HCT116 (cell line): Measurements from ENCODE around the gene CDH22. TPM values are rescaled to one million over a fixed set of nuclear protein-coding genes. Genes with fewer than 3 reads are reported as not detected.

ENCODE experiments used
- ATAC-seq: fragments of 200-7000 bp; cut with Tn5 transposase; 2 replicates; pipeline ENCODE4 v1.9.1; 2020; ENCODE audit warnings: mild to moderate bottlenecking, moderate library complexity
- BruUV-seq: library from RNA; stranded (reverse); fragments of 400-500 nt; replicated peaks from 2 replicates; lab custom pipeline; 2021; lab: Mats Ljungman, UMichigan
- CTCF ChIA-PET: fragments of 300-600 bp; sonication (Branson Sonifier 250); formaldehyde crosslinking; loops from one replicate; lab custom pipeline; 2021; ENCODE audit warnings: antibody characterized with exemption; lab: Charles Lee
- POLR2A ChIA-PET: fragments of 300-600, 350-600 bp; sonication (Branson Sonifier 250); formaldehyde crosslinking; loops from one replicate; lab custom pipeline; 2021; ENCODE audit warnings: antibody characterized with exemption; lab: Charles Lee
- RAD21 ChIA-PET, 2 experiments: fragments of 300-600 bp; sonication (Branson Sonifier 250); formaldehyde crosslinking; loops; one replicate each; lab custom pipeline; 2023; ENCODE audit warnings: low total read pairs in 2 of 2; ENCODE audit not compliant: uncharacterized antibody in 2 of 2, unreplicated experiment in 2 of 2, low non-redundant PET in 1 of 2; lab: Charles Lee
- DNase-seq: peaks from one replicate; pipeline ENCODE4 v3.0.0-alpha.2; 2010; ENCODE audit warnings: low read depth, low spot score
- H2AFZ ChIP-seq: fragments of 200-600 bp; shearing (Covaris generic), sonication (generic); 2 replicates; pipeline ENCODE4 v1.6.1; 2017; ENCODE audit warnings: low read depth, mixed run types, mixed read lengths, antibody characterized with exemption, low read length; ENCODE audit not compliant: poor library complexity, severe bottlenecking
- H3K27ac ChIP-seq: 2 replicates; pipeline ENCODE4 v1.5.1; 2012; ENCODE audit warnings: low read depth, low read length
- H3K27me3 ChIP-seq: fragments of 200-600 bp; sonication (generic); 2 replicates; pipeline ENCODE4 v1.6.1; 2016; ENCODE audit warnings: mixed run types, low read length, mixed read lengths; ENCODE audit not compliant: insufficient read depth
- H3K36me3 ChIP-seq, 2 experiments: fragments of 200-500 bp in 1 of 2; fragments of 200-600 bp in 1 of 2; sonication (Bioruptor generic) in 1 of 2; sonication (generic) in 1 of 2; 2 replicates each; pipeline versions ENCODE4 v1.5.1 to v1.6.1; 2014 to 2016; ENCODE audit warnings: low read length in 2 of 2, inconsistent platforms in 1 of 2, mixed read lengths in 1 of 2, mixed run types in 1 of 2; ENCODE audit not compliant: insufficient read depth in 2 of 2, control insufficient read depth in 1 of 2
- H3K4me1 ChIP-seq, 2 experiments: fragments of 200-600 bp in 1 of 2; sonication (generic) in 1 of 2; 2 replicates each; pipeline versions ENCODE4 v1.5.1 to v1.6.1; 2012 to 2017; ENCODE audit warnings: low read length in 2 of 2, inconsistent platforms in 1 of 2, mild to moderate bottlenecking in 1 of 2, mixed read lengths in 1 of 2, mixed run types in 1 of 2, moderate library complexity in 1 of 2; ENCODE audit not compliant: insufficient read depth in 2 of 2, control insufficient read depth in 1 of 2
- H3K4me2 ChIP-seq: fragments of 200-600 bp; sonication (generic); 2 replicates; pipeline ENCODE4 v1.6.1; 2017; ENCODE audit warnings: mixed run types, low read length, mixed read lengths
- H3K4me3 ChIP-seq, 2 experiments: fragments of 200-600 bp in 1 of 2; sonication (generic) in 1 of 2; replicated peaks in 1 of 2; 2 replicates each; pipeline ENCODE4 v1.5.1; 2011 to 2016; ENCODE audit warnings: low read length in 2 of 2, control low read depth in 1 of 2, low read depth in 1 of 2, mild to moderate bottlenecking in 1 of 2, mixed read lengths in 1 of 2, mixed run types in 1 of 2
- H3K79me2 ChIP-seq: fragments of 200-600 bp; sonication (generic); 2 replicates; pipeline ENCODE4 v1.6.1; 2017; ENCODE audit warnings: mild to moderate bottlenecking, mixed run types, low read length, moderate library complexity, mixed read lengths; ENCODE audit not compliant: insufficient read depth
- H3K9ac ChIP-seq: fragments of 200-600 bp; sonication (generic); 2 replicates; pipeline ENCODE4 v1.6.1; 2016; ENCODE audit warnings: low read length, mixed read lengths
- H3K9me2 ChIP-seq: fragments of 200-600 bp; sonication (generic), shearing (Covaris generic); 2 replicates; pipeline ENCODE4 v1.6.1; 2017; ENCODE audit warnings: mixed run types, mild to moderate bottlenecking, moderate library complexity; ENCODE audit not compliant: insufficient read depth
- H3K9me3 ChIP-seq, 2 experiments: fragments of 200-500 bp in 1 of 2; fragments of 200-600 bp in 1 of 2; sonication (Bioruptor generic) in 1 of 2; sonication (generic) in 1 of 2; 2 replicates each; pipeline ENCODE4 v1.6.1; 2014 to 2017; ENCODE audit warnings: low read length in 2 of 2, mixed read lengths in 2 of 2, inconsistent platforms in 1 of 2, low read depth in 1 of 2, mild to moderate bottlenecking in 1 of 2, mixed run types in 1 of 2, moderate library complexity in 1 of 2; ENCODE audit not compliant: control insufficient read depth in 1 of 2, insufficient read depth in 1 of 2
- H4K20me1 ChIP-seq: fragments of 200-600 bp; sonication (generic), shearing (Covaris generic); 2 replicates; pipeline ENCODE4 v1.6.1; 2017; ENCODE audit warnings: mixed run types, mild to moderate bottlenecking, moderate library complexity; ENCODE audit not compliant: insufficient read depth
- CBX3 ChIP-seq: IDR thresholded peaks from 2 replicates; pipeline ENCODE4 v1.6.1; 2012; ENCODE audit warnings: low read depth
- CEBPB ChIP-seq: IDR thresholded peaks from 2 replicates; pipeline ENCODE4 v1.6.1; 2012; ENCODE audit warnings: low read depth
- EGR1 ChIP-seq: IDR thresholded peaks from 2 replicates; pipeline ENCODE4 v1.6.1; 2012; ENCODE audit warnings: low read depth
- EZH2phosphoT487 ChIP-seq: fragments of 200-600 bp; IDR thresholded peaks from 2 replicates; pipeline ENCODE4 v1.6.1; 2018; ENCODE audit warnings: antibody characterized with exemption, borderline replicate concordance
- POLR2A ChIP-seq: IDR thresholded peaks from 2 replicates; pipeline ENCODE4 v1.7.0; 2011; ENCODE audit warnings: borderline replicate concordance; ENCODE audit not compliant: insufficient read depth, insufficient read length; ENCODE audit errors: extremely low read depth
- TCF7L2 ChIP-seq: IDR thresholded peaks from 2 replicates; pipeline ENCODE4 v1.7.0; 2011; ENCODE audit warnings: borderline replicate concordance, inconsistent platforms; ENCODE audit not compliant: insufficient read depth, insufficient read length; ENCODE audit errors: extremely low read depth
- intact Hi-C: fragments of 100-400 bp; cut with micrococcal nuclease; formaldehyde crosslinking; loops from 2 replicates; pipeline ENCODE4 v1.10.0; 2022
- total RNA-seq: library from RNA; stranded (reverse); gene quantifications from one replicate; pipeline ENCODE4 v1.2.1, GENCODE V29; 2021; ENCODE audit not compliant: unreplicated experiment
- TF ChIP-seq, protein P1 (sequence below): IDR thresholded peaks from 2 replicates; pipeline ENCODE4 v1.6.1; 2012; ENCODE audit warnings: low read depth

The CDH22 gene
- total RNA-seq, 1 experiment from 2014 or later, result 1.8 TPM

DNA sequence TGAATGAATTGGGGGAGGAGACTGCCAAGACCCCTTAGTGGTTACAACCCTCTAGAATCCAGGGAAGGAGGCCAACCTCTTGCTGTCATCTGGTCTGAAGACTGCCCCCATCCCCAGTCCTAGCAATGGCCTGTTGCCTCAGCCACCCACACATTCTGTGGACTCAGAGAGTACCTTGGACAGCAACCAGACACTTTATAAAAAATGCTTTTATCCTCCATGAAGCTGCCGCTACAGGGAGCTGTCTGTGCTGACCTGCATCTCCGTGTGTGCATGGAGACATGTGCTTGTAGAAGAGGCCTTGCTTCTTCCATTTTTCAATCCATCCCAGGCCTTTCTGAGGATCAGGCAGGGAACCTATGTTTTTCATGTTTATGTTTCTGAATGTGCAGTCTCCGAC, 15.2 kb downstream of the CDH22 start:
- ChIA-PET POLR2A (no interaction called here), RAD21 (no interaction called here), CTCF (no interaction called here)
- no TSS peak for BruUV-seq
- ATAC-seq (peak; percentile 30; the same call in 1 of the 2 replicates), DNase-seq (no peak)
- Histone ChIP-seq H3K79me2 (no peaks in the 10 kb centered on the region), H3K4me2 (no peak overlapping the region), H3K9me2 (no peaks in the 10 kb centered on the region), H3K4me1 (0 out of 4 replicates have a peak, but pooled peaks cover 3 to 4% of the 10 kb centered on the region in 2 experiments), H3K36me3 (no peaks in the 10 kb centered on the region), H4K20me1 (no peaks in the 10 kb centered on the region), H3K27me3 (peaks cover 31% of the 10 kb centered on the region), H2AFZ (no peak overlapping the region), H3K9ac (no peak overlapping the region), H3K9me3 (no peaks in the 10 kb centered on the region), H3K27ac (no peak overlapping the region), H3K4me3 (no peak overlapping the region)
- TF ChIP-seq EGR1 (0 out of 2 replicates have a peak, but pooled peaks have one; percentile 21), TCF7L2 (peak; percentile 82), EZH2phosphoT487 (no peak), CBX3 (no peak), CEBPB (no peak), POLR2A (no peak)
- TF ChIP-seq, protein P1, sequence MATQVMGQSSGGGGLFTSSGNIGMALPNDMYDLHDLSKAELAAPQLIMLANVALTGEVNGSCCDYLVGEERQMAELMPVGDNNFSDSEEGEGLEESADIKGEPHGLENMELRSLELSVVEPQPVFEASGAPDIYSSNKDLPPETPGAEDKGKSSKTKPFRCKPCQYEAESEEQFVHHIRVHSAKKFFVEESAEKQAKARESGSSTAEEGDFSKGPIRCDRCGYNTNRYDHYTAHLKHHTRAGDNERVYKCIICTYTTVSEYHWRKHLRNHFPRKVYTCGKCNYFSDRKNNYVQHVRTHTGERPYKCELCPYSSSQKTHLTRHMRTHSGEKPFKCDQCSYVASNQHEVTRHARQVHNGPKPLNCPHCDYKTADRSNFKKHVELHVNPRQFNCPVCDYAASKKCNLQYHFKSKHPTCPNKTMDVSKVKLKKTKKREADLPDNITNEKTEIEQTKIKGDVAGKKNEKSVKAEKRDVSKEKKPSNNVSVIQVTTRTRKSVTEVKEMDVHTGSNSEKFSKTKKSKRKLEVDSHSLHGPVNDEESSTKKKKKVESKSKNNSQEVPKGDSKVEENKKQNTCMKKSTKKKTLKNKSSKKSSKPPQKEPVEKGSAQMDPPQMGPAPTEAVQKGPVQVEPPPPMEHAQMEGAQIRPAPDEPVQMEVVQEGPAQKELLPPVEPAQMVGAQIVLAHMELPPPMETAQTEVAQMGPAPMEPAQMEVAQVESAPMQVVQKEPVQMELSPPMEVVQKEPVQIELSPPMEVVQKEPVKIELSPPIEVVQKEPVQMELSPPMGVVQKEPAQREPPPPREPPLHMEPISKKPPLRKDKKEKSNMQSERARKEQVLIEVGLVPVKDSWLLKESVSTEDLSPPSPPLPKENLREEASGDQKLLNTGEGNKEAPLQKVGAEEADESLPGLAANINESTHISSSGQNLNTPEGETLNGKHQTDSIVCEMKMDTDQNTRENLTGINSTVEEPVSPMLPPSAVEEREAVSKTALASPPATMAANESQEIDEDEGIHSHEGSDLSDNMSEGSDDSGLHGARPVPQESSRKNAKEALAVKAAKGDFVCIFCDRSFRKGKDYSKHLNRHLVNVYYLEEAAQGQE, result peak; percentile 88
- intact Hi-C loops, result no loop called here
